OCI-LY3 (cell line): ENCODE results near the gene PRDM16.

Source experiments
- H2AFZ ChIP-seq: fragments of 200-600, 300-600 bp; shearing (Covaris generic); 2 replicates; pipeline ENCODE4 v1.6.0; 2014; ENCODE audit warnings: antibody characterized with exemption, low read depth, low read length
- H3K27ac ChIP-seq: fragments of 200-600, 300-600 bp; sonication (generic); 2 replicates; pipeline ENCODE4 v1.5.1; 2014; ENCODE audit warnings: mild to moderate bottlenecking, low read length, moderate library complexity, mixed read lengths
- H3K27me3 ChIP-seq: fragments of 200-600, 300-600 bp; sonication (generic); 2 replicates; pipeline ENCODE4 v1.6.1; 2014; ENCODE audit warnings: low read depth, low read length, mixed read lengths
- H3K36me3 ChIP-seq: fragments of 200-600, 300-600 bp; sonication (generic); replicated peaks from 2 replicates; pipeline ENCODE3; 2014; ENCODE audit warnings: low read depth, low read length, mixed read lengths
- H3K4me1 ChIP-seq: fragments of 300-600, 200-600 bp; sonication (generic); 2 replicates; pipeline ENCODE4 v1.6.1; 2014; ENCODE audit warnings: low read length, mixed read lengths
- H3K4me2 ChIP-seq: fragments of 200-600, 300-600 bp; sonication (generic); 2 replicates; pipeline ENCODE4 v1.6.1; 2014; ENCODE audit warnings: low read length, mixed read lengths
- H3K4me3 ChIP-seq: fragments of 300-600, 200-600 bp; sonication (generic); 2 replicates; pipeline ENCODE4 v1.5.1; 2014; ENCODE audit warnings: antibody characterized with exemption, mild to moderate bottlenecking, low read length, moderate library complexity
- H3K79me2 ChIP-seq: fragments of 300-600, 200-600 bp; shearing (Covaris generic); 2 replicates; pipeline ENCODE4 v1.6.1; 2014; ENCODE audit warnings: mild to moderate bottlenecking, low read length, mixed read lengths
- H3K9ac ChIP-seq: fragments of 300-600, 200-600 bp; shearing (Covaris generic); 2 replicates; pipeline ENCODE4 v1.6.0; 2014; ENCODE audit warnings: mild to moderate bottlenecking, low read length, moderate library complexity
- H3K9me3 ChIP-seq: fragments of 200-600, 300-600 bp; shearing (Covaris generic); 2 replicates; pipeline ENCODE4 v1.6.1; 2014; ENCODE audit warnings: low read length, mixed read lengths; ENCODE audit not compliant: insufficient read depth
- H4K20me1 ChIP-seq: fragments of 200-600, 300-600 bp; sonication (generic); 2 replicates; pipeline ENCODE4 v1.6.1; 2016; ENCODE audit warnings: low read length, mixed read lengths; ENCODE audit not compliant: insufficient read depth
- CTCF ChIP-seq: fragments of 200-600, 300-600 bp; sonication (generic); IDR thresholded peaks from 2 replicates; pipeline ENCODE4 v1.5.1; 2014; ENCODE audit warnings: antibody characterized with exemption, low read length, low read depth
- EZH2phosphoT487 ChIP-seq: fragments of 200-600 bp; shearing (Covaris generic); IDR thresholded peaks from 2 replicates; pipeline ENCODE4 v1.6.1; 2018; ENCODE audit warnings: antibody characterized with exemption, mixed run types, low read depth

Gene PRDM16

DNA sequence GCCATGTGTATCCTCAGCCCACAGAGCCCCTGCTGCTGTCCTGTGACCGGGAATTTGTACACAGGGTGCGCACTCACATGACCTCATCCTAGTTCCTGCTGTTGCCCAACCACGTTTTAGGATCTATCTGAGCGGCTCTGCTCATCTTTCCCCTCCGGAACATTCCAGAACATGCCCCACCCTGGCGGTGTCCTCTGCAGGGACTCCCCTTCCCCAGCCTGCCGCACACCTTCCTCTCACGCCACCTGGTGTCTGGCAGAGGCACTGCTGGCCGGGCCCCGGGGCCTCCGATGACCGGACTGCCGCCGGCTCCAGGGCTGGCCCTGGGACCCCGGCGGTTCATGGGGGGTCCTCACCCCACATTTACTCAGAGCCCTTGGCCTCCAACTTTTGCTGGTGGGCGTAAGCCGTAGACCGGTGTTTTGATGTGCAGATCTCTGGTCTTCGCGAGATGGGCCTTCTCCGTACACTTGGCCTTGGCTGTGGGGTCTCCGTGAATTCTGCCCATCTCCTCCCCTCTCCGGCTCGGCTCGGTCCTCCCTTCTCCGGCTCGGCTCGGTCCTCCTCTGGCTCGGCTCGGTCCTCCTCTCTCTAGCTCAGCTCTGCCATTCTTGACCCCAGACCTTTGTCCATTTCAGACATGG, 414.9 kb downstream of the PRDM16 start:
- no peak overlapping the region for H2AFZ ChIP-seq
- H3K36me3 ChIP-seq = no peaks in the 10 kb centered on the region
- H3K9ac ChIP-seq = no peak overlapping the region
- H3K4me2 ChIP-seq = no peak overlapping the region
- no peak overlapping the region for H3K27ac ChIP-seq
- no peak overlapping the region for H3K4me3 ChIP-seq
- TF ChIP-seq CTCF (peak; percentile 81), EZH2phosphoT487 (no peak)
- H3K79me2 ChIP-seq = no peaks in the 10 kb centered on the region
- H3K4me1 ChIP-seq = no peaks in the 10 kb centered on the region
- H3K9me3 ChIP-seq = no peaks in the 10 kb centered on the region
- peaks cover 6% of the 10 kb centered on the region; the same call in 1 of the 2 replicates for H3K27me3 ChIP-seq
- no peaks in the 10 kb centered on the region for H4K20me1 ChIP-seq

DNA sequence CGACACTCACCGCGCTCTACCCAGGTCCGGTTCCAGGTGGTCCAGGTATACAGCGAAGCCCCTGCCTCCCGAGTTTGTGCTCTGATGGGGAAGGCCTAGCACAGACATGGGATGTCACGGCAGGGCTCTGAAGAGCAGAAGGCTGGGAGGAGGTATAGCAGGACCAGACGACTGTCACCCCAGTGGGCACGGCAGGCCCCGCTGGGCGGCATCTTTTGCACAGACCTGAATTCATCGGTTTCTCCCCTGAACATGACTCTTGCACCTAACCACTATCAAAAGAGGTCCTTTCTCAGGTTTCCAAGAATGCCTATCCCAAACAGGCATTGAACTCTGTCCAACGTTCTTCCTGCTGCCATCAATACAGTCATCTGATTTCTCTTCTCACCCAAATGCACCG, 416.0 kb downstream of the PRDM16 start:
- Histone ChIP-seq H3K4me2 (no peak overlapping the region), H4K20me1 (no peaks in the 10 kb centered on the region), H3K4me3 (no peak overlapping the region), H3K9ac (no peak overlapping the region), H3K79me2 (no peaks in the 10 kb centered on the region), H2AFZ (no peak overlapping the region), H3K27me3 (peaks cover 6% of the 10 kb centered on the region; the same call in 1 of the 2 replicates), H3K27ac (no peak overlapping the region), H3K36me3 (no peaks in the 10 kb centered on the region), H3K4me1 (no peaks in the 10 kb centered on the region), H3K9me3 (no peaks in the 10 kb centered on the region)
- TF ChIP-seq CTCF (no peak), EZH2phosphoT487 (no peak)
